Epidermal melanocyte (primary cell): ENCODE results near the gene SEMA4C.
"Not testable (repeated sequence)": the region's sequence is repeated elsewhere in the genome, so short reads cannot be mapped to it uniquely, and the experiment has no call there.

Experiments
- DNase-seq: peaks from one replicate; pipeline ENCODE4 v3.0.0; 2011; ENCODE audit warnings: low spot score; ENCODE audit not compliant: insufficient read length

Gene SEMA4C

GRCh38 chr2:96898641-96899412, 28.9 kb upstream of the SEMA4C start:
- no peak for DNase-seq

- no peak for DNase-seq
These were observed 28.2 kb upstream of the SEMA4C start for GRCh38 chr2:96898135-96898505.

GRCh38 chr2:96897491-96898134, 27.7 kb upstream of the SEMA4C start:
- DNase-seq: no peak

- no peak for DNase-seq
These were observed 26.1 kb upstream of the SEMA4C start for GRCh38 chr2:96895746-96896651.

- no peak for DNase-seq
These were observed 25.3 kb upstream of the SEMA4C start for GRCh38 chr2:96895032-96895745.

GRCh38 chr2:96894151-96894531, 24.3 kb upstream of the SEMA4C start:
- DNase-seq: no peak

- DNase-seq: no peak
These were observed 23.6 kb upstream of the SEMA4C start for GRCh38 chr2:96893289-96894150.

- no peak for DNase-seq
These were observed 21.9 kb upstream of the SEMA4C start for GRCh38 chr2:96891591-96892333.

- DNase-seq: no peak
These were observed 21.0 kb upstream of the SEMA4C start for GRCh38 chr2:96890726-96891385.

- DNase-seq: no peak
These were observed 20.4 kb upstream of the SEMA4C start for GRCh38 chr2:96890252-96890651.

- not testable (repeated sequence) for DNase-seq
These were observed 19.6 kb upstream of the SEMA4C start for GRCh38 chr2:96889502-96889901.

- no peak for DNase-seq
These were observed 18.5 kb upstream of the SEMA4C start for GRCh38 chr2:96888072-96889011.

- DNase-seq: no peak
These were observed 17.7 kb upstream of the SEMA4C start for GRCh38 chr2:96887493-96888012.

GRCh38 chr2:96885432-96886347, 15.8 kb upstream of the SEMA4C start:
- DNase-seq: no peak

GRCh38 chr2:96884299-96885094, 14.6 kb upstream of the SEMA4C start:
- no peak for DNase-seq

GRCh38 chr2:96883306-96883705, 13.4 kb upstream of the SEMA4C start:
- no peak for DNase-seq
